Measurements from ENCODE around the gene CACNA1S. TPM values are rescaled to one million over a fixed set of nuclear protein-coding genes. Genes with fewer than 3 reads are reported as not detected.

CACNA1S gene
- total and polyA plus RNA-seq, 2 of the 13 experiments (the other 11 are each of a cell fraction or from before 2014, with no cell fraction given), result not detected

- no TSS peak for BruUV-seq (replicated peaks)
- CTCF ChIA-PET (ENCODE audit: low intra/inter-chr PET ratio, low total read pairs), result no interaction called here
- Histone ChIP-seq H3K9me3 (ENCODE audit: low read length) (no peaks in the 10 kb centered on the region), H3K79me2 (ENCODE audit: insufficient read depth, low read length) (no peaks in the 10 kb centered on the region), H3K4me2 (ENCODE audit: low read depth, low read length) (no peak overlapping the region), H3K27me3 (ENCODE audit: control insufficient read depth in 1 of 2, insufficient read depth in 2 of 2, low read length in 2 of 2) (peaks cover 0 to 12% of the 10 kb centered on the region in 2 experiments; a peak in 2 of 5 replicates), H4K20me1 (ENCODE audit: insufficient read depth, low read length) (no peaks in the 10 kb centered on the region), H3K4me3 (replicated peaks in 1 of 3; ENCODE audit: insufficient read depth in 1 of 3, low read depth in 2 of 3, low read length in 3 of 3) (no peak overlapping the region), H2AFZ (ENCODE audit: low read length) (no peak overlapping the region), H3K9ac (ENCODE audit: insufficient read depth, low read depth, low read length) (no peak overlapping the region), H3K4me1 (ENCODE audit: insufficient read depth, low read length) (peaks cover 15% of the 10 kb centered on the region), H3K36me3 (replicated peaks in 1 of 2; ENCODE audit: control insufficient read depth in 1 of 2, insufficient read depth in 2 of 2, low read length in 2 of 2) (no peaks in the 10 kb centered on the region), H3K27ac (ENCODE audit: extremely low read length, insufficient read depth, low read length) (no peak overlapping the region)
- no peak for ATAC-seq
- in situ Hi-C loops (cut with HindIII; ENCODE audit: extremely low pct_ligation_motif_present, low pct_unique_long_range_greater_than_20kb), result no loop called here
- intact Hi-C loops (cut with micrococcal nuclease; ENCODE audit: unreplicated experiment), result no loop called here
- 53% methylated on average over 7 of the region's 8 CpGs for WGBS (ENCODE audit: low lambda C conversion rate)
- DNase-seq (ENCODE audit: low spot score), result no peak
- TF ChIP-seq ZNF20 (CRISPR knock-in tag; IDR thresholded peaks at IDR 0.05) (no peak), FOXP1 (IDR thresholded peaks at IDR 0.05) (no peak), FOXP1 (CRISPR knock-in tag; IDR thresholded peaks at IDR 0.05) (no peak), NKX3-1 (CRISPR knock-in tag; IDR thresholded peaks at IDR 0.05) (no peak)
- FAIRE-seq, result no peak
- POLR2A ChIA-PET, result no interaction called here
Measured at GRCh38 chr1:201062511-201063091, 49.6 kb downstream of the CACNA1S start.

- Histone ChIP-seq H3K4me3 (replicated peaks in 1 of 3; ENCODE audit: insufficient read depth in 1 of 3, low read depth in 2 of 3, low read length in 3 of 3) (no peak overlapping the region), H2AFZ (ENCODE audit: low read length) (no peak overlapping the region), H3K79me2 (ENCODE audit: insufficient read depth, low read length) (no peaks in the 10 kb centered on the region), H3K4me2 (ENCODE audit: low read depth, low read length) (no peak overlapping the region), H3K27ac (ENCODE audit: extremely low read length, insufficient read depth, low read length) (no peak overlapping the region), H3K9me3 (ENCODE audit: low read length) (no peaks in the 10 kb centered on the region), H3K4me1 (ENCODE audit: insufficient read depth, low read length) (peaks cover 15% of the 10 kb centered on the region), H4K20me1 (ENCODE audit: insufficient read depth, low read length) (no peaks in the 10 kb centered on the region), H3K27me3 (ENCODE audit: control insufficient read depth in 1 of 2, insufficient read depth in 2 of 2, low read length in 2 of 2) (peaks cover 0 to 5% of the 10 kb centered on the region in 2 experiments; a peak in 2 of 5 replicates), H3K36me3 (replicated peaks in 1 of 2; ENCODE audit: control insufficient read depth in 1 of 2, insufficient read depth in 2 of 2, low read length in 2 of 2) (no peaks in the 10 kb centered on the region), H3K9ac (ENCODE audit: insufficient read depth, low read depth, low read length) (no peak overlapping the region)
- TF ChIP-seq REXO4 (CRISPR knock-in tag; IDR thresholded peaks at IDR 0.05; ENCODE audit: borderline replicate concordance) (no peak), ZNF230 (CRISPR knock-in tag; IDR thresholded peaks at IDR 0.05) (no peak), SOX13 (IDR thresholded peaks at IDR 0.05) (no peak), SOX13 (CRISPR knock-in tag; conservative IDR thresholded peaks at IDR 0.05 in 1 of 2, IDR thresholded peaks at IDR 0.05 in 1 of 2) (no peak), ZNF616 (CRISPR knock-in tag; IDR thresholded peaks at IDR 0.05; ENCODE audit: low read depth) (no peak), SALL2 (CRISPR knock-in tag; IDR thresholded peaks at IDR 0.05) (no peak), TERF1 (CRISPR knock-in tag; IDR thresholded peaks at IDR 0.05) (no peak), ZNF614 (CRISPR knock-in tag; IDR thresholded peaks at IDR 0.05; ENCODE audit: borderline replicate concordance) (no peak), IKZF4 (CRISPR knock-in tag; IDR thresholded peaks at IDR 0.05; ENCODE audit: borderline replicate concordance, low read depth, not compliant biosample characterization) (no peak), ZSCAN21 (CRISPR knock-in tag; IDR thresholded peaks at IDR 0.05; ENCODE audit: borderline replicate concordance) (no peak), SIX1 (CRISPR knock-in tag; IDR thresholded peaks at IDR 0.05; ENCODE audit: borderline replicate concordance) (no peak)
- ATAC-seq (no peak), DNase-seq (ENCODE audit: low spot score) (no peak), FAIRE-seq (no peak)
- POLR2A ChIA-PET, result no interaction called here
- CTCF ChIA-PET (ENCODE audit: low intra/inter-chr PET ratio, low total read pairs), result no interaction called here
- in situ Hi-C loops (cut with HindIII; ENCODE audit: extremely low pct_ligation_motif_present, low pct_unique_long_range_greater_than_20kb), result no loop called here
- WGBS (ENCODE audit: low lambda C conversion rate), result 68% methylated on average over 8 of the region's 12 CpGs
- intact Hi-C loops (cut with micrococcal nuclease; ENCODE audit: unreplicated experiment), result no loop called here
- no TSS peak for BruUV-seq (replicated peaks)
Measured at GRCh38 chr1:201061886-201062285, 50.3 kb downstream of the CACNA1S start.
